K562 (cell line): Measurements from ENCODE around the gene ABCB9. TPM values are rescaled to one million over a fixed set of nuclear protein-coding genes. Genes with fewer than 3 reads are reported as not detected.

Experiments used
- C11orf30 ChIP-seq: fragments of 450-650 bp; IDR thresholded peaks from 2 replicates; pipeline ENCODE4 v1.6.1; 2016; ENCODE audit warnings: low read depth, mild to moderate bottlenecking
- CREB5 ChIP-seq: fragments of 250-450 bp; sonication (Bioruptor Pico); IDR thresholded peaks from 2 replicates; pipeline ENCODE4 v1.5.0; 2020; ENCODE audit warnings: mild to moderate bottlenecking
- DEAF1 ChIP-seq: fragments of 450-650 bp; formaldehyde crosslinking; IDR thresholded peaks from 2 replicates; pipeline ENCODE4 v1.4.0; 2020; ENCODE audit warnings: mild to moderate bottlenecking, moderate library complexity
- EP300 ChIP-seq: IDR thresholded peaks from 2 replicates; pipeline ENCODE4 v1.6.1; 2012; ENCODE audit warnings: low read length, improper control_type of control experiment
- MEIS2 ChIP-seq: fragments of 450-650 bp; IDR thresholded peaks from 2 replicates; pipeline ENCODE4 v1.6.1; 2014; ENCODE audit warnings: mild to moderate bottlenecking; ENCODE audit not compliant: partially characterized antibody
- NBN ChIP-seq: fragments of 450-650 bp; IDR thresholded peaks from 2 replicates; pipeline ENCODE4 v1.6.1; 2016; ENCODE audit warnings: low read depth, mild to moderate bottlenecking
- RAD51 ChIP-seq: fragments of 450-650 bp; IDR thresholded peaks from 2 replicates; pipeline ENCODE4 v1.7.1; 2016; ENCODE audit warnings: low read depth, mild to moderate bottlenecking, borderline replicate concordance
- SMC3 ChIP-seq: conservative IDR thresholded peaks from 2 replicates; pipeline ENCODE4 v1.6.1; 2011; ENCODE audit warnings: low read depth, low read length, improper control_type of control experiment; ENCODE audit not compliant: insufficient read depth
- VEZF1 ChIP-seq: fragments of 200-800 bp; sonication (Bioruptor generic); IDR thresholded peaks from 2 replicates; pipeline ENCODE4 v1.6.1; 2017; ENCODE audit warnings: missing genetic modification characterization, missing compliant biosample characterization
- YBX1 ChIP-seq: fragments of 450-650 bp; IDR thresholded peaks from 2 replicates; pipeline ENCODE4 v1.7.1; 2016; ENCODE audit warnings: mild to moderate bottlenecking
- ZNF280A ChIP-seq: fragments of 450-650 bp; IDR thresholded peaks from 2 replicates; pipeline ENCODE4 v1.6.1; 2018; ENCODE audit warnings: mild to moderate bottlenecking, low read depth; ENCODE audit not compliant: partially characterized antibody
- ZNF57 ChIP-seq: fragments of 450-650 bp; formaldehyde crosslinking; IDR thresholded peaks from 2 replicates; pipeline ENCODE4 v1.4.0; 2020; ENCODE audit warnings: mild to moderate bottlenecking, moderate library complexity
- ZZZ3 ChIP-seq: fragments of 450-650 bp; IDR thresholded peaks from 2 replicates; pipeline ENCODE4 v1.6.1; 2016; ENCODE audit warnings: antibody characterized with exemption, mild to moderate bottlenecking, moderate library complexity
- polyA plus RNA-seq, 8 experiments: library from polyadenylated mRNA; depleted of rRNA in 4 of 8; stranded (reverse) in 5 of 8; unstranded in 3 of 8; fragments of >200 nt; fragmentation: Nextera tagmentation in 2 of 8; fragmentation: Illumina TruSeq in 1 of 8; extraction: Ambion mirVana in 2 of 8; extraction: Trizol in 1 of 8; gene quantifications; 2 replicates each; pipeline versions ENCODE4 v1.2.1 to v1.2.3, GENCODE V29; 2011 to 2014; ENCODE audit warnings: inconsistent platforms in 1 of 8, missing spikeins in 1 of 8
- total RNA-seq, 7 experiments: library from RNA; depleted of rRNA in 6 of 7; stranded (reverse); fragments of >200 nt in 6 of 7; fragmentation: Illumina TruSeq in 2 of 7; extraction: Trizol in 2 of 7; gene quantifications; 2 replicates each; pipeline versions ENCODE4 v1.2.1 to v1.2.3, GENCODE V29; 2011 to 2021; ENCODE audit warnings: low replicate concordance in 1 of 7

The ABCB9 gene
- total and polyA plus RNA-seq, 9 of the 15 experiments (the other 6 are each of a cell fraction or from before 2014, with no cell fraction given) = 0.20 to 12.6 (median 6.2) TPM

GRCh38 chr12:122928404-122929147, 37.7 kb downstream of the ABCB9 start (continued):
- TF ChIP-seq CREB5 (CRISPR knock-in tag) (no peak), SMC3 (no peak), ZZZ3 (no peak), EP300 (no peak), MEIS2 (no peak), ZNF280A (no peak), C11orf30 (no peak), YBX1 (no peak), DEAF1 (no peak), RAD51 (no peak), ZNF57 (CRISPR knock-in tag) (no peak), NBN (no peak), VEZF1 (CRISPR knock-in tag) (no peak)
